Measurements from ENCODE around the gene UGT1A4. TPM values are rescaled to one million over a fixed set of nuclear protein-coding genes. Genes with fewer than 3 reads are reported as not detected.

Gene UGT1A4
- total RNA-seq, 1 donor, result not detected

DNA sequence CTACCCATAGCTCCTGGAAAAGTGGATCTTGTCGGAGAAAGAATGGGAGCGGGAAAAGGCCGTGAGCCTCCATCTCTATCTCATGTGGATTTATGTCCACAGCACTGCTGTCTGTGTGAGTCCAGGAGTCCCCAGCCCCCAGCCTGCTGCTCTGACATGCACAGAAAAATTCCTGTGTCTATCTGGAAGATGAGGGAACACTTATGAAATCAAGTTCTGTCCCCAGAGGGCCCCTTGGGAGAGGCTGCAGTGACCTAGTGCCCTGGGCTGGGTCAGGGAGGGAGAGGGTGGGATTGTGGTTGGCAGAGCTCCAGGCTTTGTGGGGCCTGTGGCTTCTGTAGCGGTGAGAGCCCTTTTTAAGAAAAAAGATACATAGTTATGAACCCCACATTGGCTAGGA is 98.2 kb downstream of the UGT1A4 start:
- H2AFZ ChIP-seq (ENCODE audit: low read length), result no peak overlapping the region
- H3K4me3 ChIP-seq (ENCODE audit: insufficient read depth, low read length), result no peak overlapping the region
- H3K4me2 ChIP-seq (ENCODE audit: insufficient read depth, low read length), result no peak overlapping the region
- H3K27me3 ChIP-seq (ENCODE audit: insufficient read depth, low read length), result peaks cover 10% of the 10 kb centered on the region
- no peaks in the 10 kb centered on the region for H3K36me3 ChIP-seq (ENCODE audit: insufficient read depth, low read length)
- H3K9me3 ChIP-seq (ENCODE audit: low read depth, low read length), result no peaks in the 10 kb centered on the region
- no peaks in the 10 kb centered on the region for H3K4me1 ChIP-seq (ENCODE audit: insufficient read depth, low read length)
- H3K79me2 ChIP-seq (ENCODE audit: insufficient read depth, low read length), result no peaks in the 10 kb centered on the region
- H4K20me1 ChIP-seq (ENCODE audit: insufficient read depth, low read length), result no peaks in the 10 kb centered on the region
- TF ChIP-seq, protein P1, sequence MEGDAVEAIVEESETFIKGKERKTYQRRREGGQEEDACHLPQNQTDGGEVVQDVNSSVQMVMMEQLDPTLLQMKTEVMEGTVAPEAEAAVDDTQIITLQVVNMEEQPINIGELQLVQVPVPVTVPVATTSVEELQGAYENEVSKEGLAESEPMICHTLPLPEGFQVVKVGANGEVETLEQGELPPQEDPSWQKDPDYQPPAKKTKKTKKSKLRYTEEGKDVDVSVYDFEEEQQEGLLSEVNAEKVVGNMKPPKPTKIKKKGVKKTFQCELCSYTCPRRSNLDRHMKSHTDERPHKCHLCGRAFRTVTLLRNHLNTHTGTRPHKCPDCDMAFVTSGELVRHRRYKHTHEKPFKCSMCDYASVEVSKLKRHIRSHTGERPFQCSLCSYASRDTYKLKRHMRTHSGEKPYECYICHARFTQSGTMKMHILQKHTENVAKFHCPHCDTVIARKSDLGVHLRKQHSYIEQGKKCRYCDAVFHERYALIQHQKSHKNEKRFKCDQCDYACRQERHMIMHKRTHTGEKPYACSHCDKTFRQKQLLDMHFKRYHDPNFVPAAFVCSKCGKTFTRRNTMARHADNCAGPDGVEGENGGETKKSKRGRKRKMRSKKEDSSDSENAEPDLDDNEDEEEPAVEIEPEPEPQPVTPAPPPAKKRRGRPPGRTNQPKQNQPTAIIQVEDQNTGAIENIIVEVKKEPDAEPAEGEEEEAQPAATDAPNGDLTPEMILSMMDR (IDR thresholded peaks at IDR 0.05; ENCODE audit: extremely low read depth, low read depth, low read length), result no peak
- H3K27ac ChIP-seq (ENCODE audit: low read depth, low read length), result no peak overlapping the region
- DNase-seq (ENCODE audit: insufficient read length, low spot score, missing footprints), result peak; percentile 74

DNA sequence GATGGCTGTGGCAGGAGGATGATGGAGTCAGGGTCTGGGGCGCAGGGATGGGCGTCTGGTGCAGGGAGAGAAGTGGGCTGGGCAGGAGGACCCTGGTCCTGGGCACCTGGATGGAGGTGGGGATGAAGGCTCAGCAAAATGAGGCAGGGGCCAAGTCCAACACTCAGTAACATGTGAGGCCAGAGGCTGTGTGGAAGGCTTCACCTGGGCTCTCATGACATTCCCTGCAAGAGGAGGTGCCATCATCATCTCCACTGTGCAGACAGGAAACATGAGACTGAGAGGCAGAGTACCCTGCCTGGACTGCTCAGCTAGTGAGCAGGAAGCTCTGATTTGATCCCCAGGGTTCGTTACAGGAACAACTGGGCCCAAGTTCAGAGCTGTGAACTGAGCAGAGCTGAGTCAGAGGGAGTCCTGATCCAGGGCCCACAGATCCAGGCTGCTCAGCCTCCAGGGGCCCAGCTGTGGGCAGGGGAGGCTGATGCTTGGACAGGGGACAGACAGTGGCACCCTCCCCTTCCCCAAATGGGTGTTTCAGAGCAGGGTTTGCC is 98.9 kb downstream of the UGT1A4 start:
- TF ChIP-seq, protein P1 (IDR thresholded peaks at IDR 0.05; ENCODE audit: extremely low read depth, low read depth, low read length), result no peak
- H3K4me3 ChIP-seq (ENCODE audit: insufficient read depth, low read length), result no peak overlapping the region
- no peak overlapping the region for H2AFZ ChIP-seq (ENCODE audit: low read length)
- H3K36me3 ChIP-seq (ENCODE audit: insufficient read depth, low read length), result no peaks in the 10 kb centered on the region
- H3K9me3 ChIP-seq (ENCODE audit: low read depth, low read length), result no peaks in the 10 kb centered on the region
- no peaks in the 10 kb centered on the region for H3K4me1 ChIP-seq (ENCODE audit: insufficient read depth, low read length)
- peaks cover 10% of the 10 kb centered on the region for H3K27me3 ChIP-seq (ENCODE audit: insufficient read depth, low read length)
- H3K27ac ChIP-seq (ENCODE audit: low read depth, low read length), result no peak overlapping the region
- no peaks in the 10 kb centered on the region for H4K20me1 ChIP-seq (ENCODE audit: insufficient read depth, low read length)
- H3K4me2 ChIP-seq (ENCODE audit: insufficient read depth, low read length), result no peak overlapping the region
- DNase-seq (ENCODE audit: insufficient read length, low spot score, missing footprints), result peak; percentile 76
- H3K79me2 ChIP-seq (ENCODE audit: insufficient read depth, low read length), result no peaks in the 10 kb centered on the region

DNA sequence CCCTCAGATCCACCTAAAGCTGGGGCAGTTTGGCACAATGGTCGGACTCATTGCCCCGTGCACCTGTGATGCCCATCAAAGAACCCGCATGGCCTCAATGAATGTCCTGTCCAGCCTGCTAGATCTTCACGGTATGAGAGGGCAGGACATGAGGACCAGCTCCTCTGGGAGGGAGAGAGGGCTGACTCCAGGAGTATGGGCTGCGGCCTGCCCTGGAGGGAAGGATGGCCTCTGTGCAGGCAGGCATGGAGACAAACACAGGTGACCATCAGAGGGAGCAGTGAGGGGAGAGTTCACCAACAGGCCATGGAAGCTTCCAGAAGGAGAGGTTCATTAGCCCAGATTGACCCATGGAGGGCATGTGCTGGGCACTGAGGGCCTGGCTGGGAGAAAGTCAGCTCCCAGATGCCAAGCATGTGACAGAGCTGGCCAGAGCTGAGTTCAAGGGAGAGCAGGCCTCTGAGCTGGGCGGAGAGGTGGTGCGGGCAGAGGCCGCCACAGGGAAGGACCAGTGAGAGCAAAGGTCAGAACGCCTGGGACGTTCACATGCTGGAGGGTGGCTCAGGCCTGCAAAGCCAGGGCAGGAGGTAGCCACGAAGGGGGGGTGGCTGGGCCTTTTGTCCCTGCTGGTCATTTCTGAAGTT is 99.6 kb downstream of the UGT1A4 start:
- peak; percentile 53 for DNase-seq (ENCODE audit: insufficient read length, low spot score, missing footprints)
- H3K4me3 ChIP-seq (ENCODE audit: insufficient read depth, low read length), result no peak overlapping the region
- H3K79me2 ChIP-seq (ENCODE audit: insufficient read depth, low read length), result no peaks in the 10 kb centered on the region
- H2AFZ ChIP-seq (ENCODE audit: low read length), result no peak overlapping the region
- H3K27ac ChIP-seq (ENCODE audit: low read depth, low read length), result no peak overlapping the region
- H3K4me1 ChIP-seq (ENCODE audit: insufficient read depth, low read length), result no peaks in the 10 kb centered on the region
- no peaks in the 10 kb centered on the region for H3K36me3 ChIP-seq (ENCODE audit: insufficient read depth, low read length)
- TF ChIP-seq, protein P1 (IDR thresholded peaks at IDR 0.05; ENCODE audit: extremely low read depth, low read depth, low read length), result no peak
- no peak overlapping the region for H3K4me2 ChIP-seq (ENCODE audit: insufficient read depth, low read length)
- no peaks in the 10 kb centered on the region for H3K9me3 ChIP-seq (ENCODE audit: low read depth, low read length)
- peaks cover 10% of the 10 kb centered on the region for H3K27me3 ChIP-seq (ENCODE audit: insufficient read depth, low read length)
- H4K20me1 ChIP-seq (ENCODE audit: insufficient read depth, low read length), result no peaks in the 10 kb centered on the region
